HG02885 (cell line): ENCODE results near the gene PRKAG3.

ENCODE experiments used
- ATAC-seq: cut with Tn5 transposase; IDR thresholded peaks from one replicate; pipeline ENCODE4 v1.9.1; 2021; ENCODE audit warnings: mild to moderate bottlenecking; ENCODE audit not compliant: unreplicated experiment, poor library complexity

Gene PRKAG3

GRCh38 chr2:218865396-218865795 lies 33.8 kb upstream of the PRKAG3 start:
- ATAC-seq, result no peak

- no peak for ATAC-seq
Measured at GRCh38 chr2:218863021-218863520, 31.5 kb upstream of the PRKAG3 start.

- no peak for ATAC-seq
Measured at GRCh38 chr2:218861645-218862318, 30.2 kb upstream of the PRKAG3 start.

- ATAC-seq, result no peak
Measured at GRCh38 chr2:218860950-218861381, 29.4 kb upstream of the PRKAG3 start.

- no peak for ATAC-seq
Measured at GRCh38 chr2:218859988-218860831, 28.6 kb upstream of the PRKAG3 start.

GRCh38 chr2:218859556-218859987 lies 28.0 kb upstream of the PRKAG3 start, which contains the start of gene WNT6:
Gene WNT6 (plus strand): TSS chr2:218859805. CDS start chr2:218860038, 233 bp downstream.
- no peak for ATAC-seq

- ATAC-seq, result no peak
Measured at GRCh38 chr2:218858671-218859555, 27.3 kb upstream of the PRKAG3 start.

- no peak for ATAC-seq
Measured at GRCh38 chr2:218858138-218858445, 26.5 kb upstream of the PRKAG3 start.

- no peak for ATAC-seq
Measured at GRCh38 chr2:218857371-218858137, 26.0 kb upstream of the PRKAG3 start.

GRCh38 chr2:218856896-218857243 lies 25.3 kb upstream of the PRKAG3 start:
- no peak for ATAC-seq

GRCh38 chr2:218856167-218856895 lies 24.7 kb upstream of the PRKAG3 start:
- no peak for ATAC-seq

GRCh38 chr2:218855305-218856166 lies 23.9 kb upstream of the PRKAG3 start:
- ATAC-seq, result no peak

- no peak for ATAC-seq
Measured at GRCh38 chr2:218854860-218855259, 23.3 kb upstream of the PRKAG3 start.

- no peak for ATAC-seq
Measured at GRCh38 chr2:218853766-218854165, 22.2 kb upstream of the PRKAG3 start.

GRCh38 chr2:218852911-218853667 lies 21.5 kb upstream of the PRKAG3 start:
- ATAC-seq, result no peak

GRCh38 chr2:218851286-218851685 lies 19.7 kb upstream of the PRKAG3 start:
- ATAC-seq, result no peak

- ATAC-seq, result no peak
Measured at GRCh38 chr2:218850796-218851195, 19.2 kb upstream of the PRKAG3 start.

GRCh38 chr2:218849721-218850120 lies 18.1 kb upstream of the PRKAG3 start:
- no peak for ATAC-seq
